Liver (tissue), 9 donors: Measurements from ENCODE around the gene BICDL1. TPM values are rescaled to one million over a fixed set of nuclear protein-coding genes. Genes with fewer than 3 reads are reported as not detected.

ENCODE experiments used
- DNase-seq: peaks from one replicate; pipeline ENCODE4 v3.0.0-alpha.2; 2017; ENCODE audit warnings: low spot score
- H3K27ac ChIP-seq, 2 donors: one replicate each; pipeline ENCODE4 v1.7.0; 2013; ENCODE audit warnings: inconsistent platforms in 2 of 2, low read length in 2 of 2, control low read depth in 1 of 2, low read depth in 1 of 2, mild to moderate bottlenecking in 1 of 2
- H3K27me3 ChIP-seq, 4 donors: one replicate each; pipeline versions ENCODE4 v1.6.1 to v1.7.0; 2013; ENCODE audit warnings: low read length in 3 of 4, inconsistent platforms in 1 of 4, mild to moderate bottlenecking in 1 of 4, moderate library complexity in 1 of 4; ENCODE audit not compliant: control insufficient read depth in 4 of 4, insufficient read depth in 4 of 4
- H3K36me3 ChIP-seq, 4 donors: one replicate each; pipeline versions ENCODE4 v1.6.1 to v1.7.0; 2013; ENCODE audit warnings: low read length in 3 of 4, mild to moderate bottlenecking in 3 of 4, low read depth in 1 of 4, moderate library complexity in 1 of 4; ENCODE audit not compliant: control insufficient read depth in 4 of 4, insufficient read depth in 3 of 4
- H3K4me1 ChIP-seq, 4 donors: one replicate each; pipeline versions ENCODE4 v1.6.1 to v1.7.0; 2013; ENCODE audit warnings: low read length in 3 of 4, mild to moderate bottlenecking in 3 of 4, moderate library complexity in 1 of 4; ENCODE audit not compliant: control insufficient read depth in 4 of 4, insufficient read depth in 4 of 4
- H3K4me3 ChIP-seq, 3 donors: one replicate each; pipeline versions ENCODE4 v1.6.1 to v1.7.0; 2013; ENCODE audit warnings: low read length in 3 of 3, control low read depth in 1 of 3, low read depth in 1 of 3, mild to moderate bottlenecking in 1 of 3
- H3K9ac ChIP-seq, 2 donors: one replicate each; pipeline ENCODE4 v1.7.0; 2013; ENCODE audit warnings: low read length in 2 of 2, mild to moderate bottlenecking in 2 of 2, moderate library complexity in 2 of 2, control low read depth in 1 of 2, low read depth in 1 of 2
- H3K9me3 ChIP-seq, 4 donors: one replicate each; pipeline versions ENCODE4 v1.6.1 to v1.7.0; 2013; ENCODE audit warnings: low read length in 3 of 4; ENCODE audit not compliant: control insufficient read depth in 4 of 4
- ATF3 ChIP-seq: IDR thresholded peaks from 2 replicates; pipeline ENCODE4 v1.6.1; 2016; ENCODE audit warnings: antibody characterized with exemption
- CTCF ChIP-seq: fragments of 150-350 bp; IDR thresholded peaks from 2 replicates; pipeline ENCODE4 v1.5.1; 2017; ENCODE audit warnings: improper control_type of control experiment, low read depth, low read length; ENCODE audit not compliant: missing input control
- EGR1 ChIP-seq, 2 donors: IDR thresholded peaks; 2 replicates each; pipeline ENCODE4 v1.6.1; 2016 to 2018; ENCODE audit warnings: antibody characterized with exemption in 2 of 2, low read depth in 2 of 2
- FOXA1 ChIP-seq: IDR thresholded peaks from 2 replicates; pipeline ENCODE4 v1.6.1; 2016; ENCODE audit warnings: antibody characterized with exemption
- FOXA2 ChIP-seq: IDR thresholded peaks from 2 replicates; pipeline ENCODE4 v1.6.1; 2016; ENCODE audit warnings: antibody characterized with exemption
- GABPA ChIP-seq, 2 donors: IDR thresholded peaks in 1 of 2; conservative IDR thresholded peaks in 1 of 2; 2 replicates each; pipeline ENCODE4 v1.6.1; 2016; ENCODE audit warnings: antibody characterized with exemption in 2 of 2, mild to moderate bottlenecking in 1 of 2, moderate library complexity in 1 of 2
- HNF4A ChIP-seq, 2 donors: conservative IDR thresholded peaks; 2 replicates each; pipeline ENCODE4 v1.6.1; 2016; ENCODE audit warnings: antibody characterized with exemption in 2 of 2, mild to moderate bottlenecking in 2 of 2
- HNF4G ChIP-seq: IDR thresholded peaks from 2 replicates; pipeline ENCODE4 v1.6.1; 2016; ENCODE audit warnings: antibody characterized with exemption
- MAX ChIP-seq: IDR thresholded peaks from 2 replicates; pipeline ENCODE4 v1.6.1; 2016; ENCODE audit warnings: antibody characterized with exemption
- NR2F2 ChIP-seq: IDR thresholded peaks from 2 replicates; pipeline ENCODE4 v1.6.1; 2016; ENCODE audit warnings: antibody characterized with exemption
- RAD21 ChIP-seq, 2 donors: IDR thresholded peaks; 2 replicates each; pipeline ENCODE4 v1.6.1; 2016; ENCODE audit warnings: antibody characterized with exemption in 2 of 2, mild to moderate bottlenecking in 2 of 2
- REST ChIP-seq: IDR thresholded peaks from 2 replicates; pipeline ENCODE4 v1.6.1; 2016; ENCODE audit warnings: antibody characterized with exemption, mild to moderate bottlenecking
- RXRA ChIP-seq, 2 donors: IDR thresholded peaks; 2 replicates each; pipeline ENCODE4 v1.6.1; 2017 to 2018; ENCODE audit warnings: antibody characterized with exemption in 2 of 2, mild to moderate bottlenecking in 1 of 2
- SP1 ChIP-seq: IDR thresholded peaks from 2 replicates; pipeline ENCODE4 v1.6.1; 2018; ENCODE audit warnings: antibody characterized with exemption, mild to moderate bottlenecking
- YY1 ChIP-seq: IDR thresholded peaks from 2 replicates; pipeline ENCODE4 v1.6.1; 2016; ENCODE audit warnings: antibody characterized with exemption, mild to moderate bottlenecking
- ZBTB33 ChIP-seq: IDR thresholded peaks from 2 replicates; pipeline ENCODE4 v1.6.1; 2016; ENCODE audit warnings: antibody characterized with exemption
- WGBS: extraction: QIAGEN DNeasy Blood & Tissue Kit; methylation state at CpG from one replicate; pipeline ENCODE4 v1.1.7; 2013; 5-methylcytosine and 5-hydroxymethylcytosine counted together
- polyA plus RNA-seq, 2 donors: library from polyadenylated mRNA; stranded (reverse) in 1 of 2; unstranded in 1 of 2; fragments of 200-250 nt in 1 of 2; fragments of >200 nt in 1 of 2; fragmentation: Nextera tagmentation in 1 of 2; extraction: Ambion mirVana in 1 of 2; gene quantifications; one replicate each; pipeline versions ENCODE4 v1.2.1 to v1.2.3, GENCODE V29; 2013 to 2015
- total RNA-seq, 2 donors: library from RNA; depleted of rRNA; stranded (reverse); fragments of >200 nt; gene quantifications; one replicate each; pipeline ENCODE4 v1.2.3, GENCODE V29; 2014
- donor health status: healthy.
- donor health status: healthy.
- donor health status: healthy.
- donor health status: healthy.
- donor health status: healthy.

The BICDL1 gene
- total and polyA plus RNA-seq, 4 donors = 0.65 to 3.8 (median 2.3) TPM

- no peak overlapping the region for H3K27ac ChIP-seq
- H3K27me3 ChIP-seq = no peaks in the 10 kb centered on the region
- DNase-seq = peak; percentile 41
- TF ChIP-seq RAD21 (IDR thresholded peaks at IDR 0.05) (peak in 1 of 2 donors; percentile 8), GABPA (IDR thresholded peaks at IDR 0.05 in 1 of 2, conservative IDR thresholded peaks at IDR 0.05 in 1 of 2) (no peak), ZBTB33 (no peak)
- no peak overlapping the region for H3K4me3 ChIP-seq
- peaks cover 11 to 22% (median 13%) of the 10 kb centered on the region in 4 donors for H3K4me1 ChIP-seq
- peaks cover 0 to 10% (median 4%) of the 10 kb centered on the region in 4 donors for H3K36me3 ChIP-seq
- no peak overlapping the region for H3K9ac ChIP-seq
- H3K9me3 ChIP-seq = no peaks in the 10 kb centered on the region
- 76% methylated on average over 26 of the region's 26 CpGs for WGBS
Measured at GRCh38 chr12:120110550-120111501, 121.8 kb downstream of the BICDL1 start.

GRCh38 chr12:120115066-120115465 is 126.0 kb downstream of the BICDL1 start:
- Histone ChIP-seq H3K4me3 (peak overlapping the region in 1 of 3 donors; percentile 97), H3K27me3 (no peaks in the 10 kb centered on the region), H3K9me3 (no peaks in the 10 kb centered on the region), H3K9ac (no peak overlapping the region), H3K27ac (no peak overlapping the region), H3K4me1 (peaks cover 13 to 38% (median 29%) of the 10 kb centered on the region in 4 donors), H3K36me3 (no peaks in the 10 kb centered on the region)
- TF ChIP-seq NR2F2 (no peak), MAX (no peak), HNF4G (no peak), REST (no peak), GABPA (IDR thresholded peaks at IDR 0.05 in 1 of 2, conservative IDR thresholded peaks at IDR 0.05 in 1 of 2) (no peak), RXRA (IDR thresholded peaks at IDR 0.05) (no peak), ATF3 (no peak), YY1 (no peak), HNF4A (conservative IDR thresholded peaks at IDR 0.05) (no peak), SP1 (no peak), FOXA2 (no peak), FOXA1 (no peak), EGR1 (IDR thresholded peaks at IDR 0.05; ENCODE audit: low read depth in 2 of 2) (no peak), CTCF (no peak)
- WGBS = 82% methylated on average over 3 of the region's 3 CpGs
- no peak for DNase-seq
